T-helper 17 cell (primary cell): ENCODE results near the gene BMP8B. TPM values are rescaled to one million over a fixed set of nuclear protein-coding genes. Genes with fewer than 3 reads are reported as not detected.
A peak's percentile ranks its signal among the peaks of the same experiment; 100 is the strongest.

Experiments used
- ATAC-seq: fragments of 150-1000 bp; cut with Tn5 transposase; 2 replicates; pipeline ENCODE4 v1.10.0; 2021; ENCODE audit warnings: mild to moderate bottlenecking, moderate library complexity
- DNase-seq, 3 donors: peaks; one replicate each; pipeline versions ENCODE4 v3.0.0 to v3.0.0-alpha.2; 2020 to 2021
- H3K9me3 ChIP-seq: one replicate; pipeline ENCODE4 v1.7.0; 2013; ENCODE audit warnings: low read length, mild to moderate bottlenecking; ENCODE audit not compliant: control insufficient read depth, poor library complexity, severe bottlenecking
- H3K27ac Mint-ChIP-seq: one replicate; pipeline ENCODE4 v1.8.0; 2022; ENCODE audit warnings: mild to moderate bottlenecking, moderate library complexity, mixed read lengths
- H3K27me3 Mint-ChIP-seq: one replicate; pipeline ENCODE4 v1.8.0; 2022; ENCODE audit warnings: mixed read lengths
- H3K36me3 Mint-ChIP-seq: one replicate; pipeline ENCODE4 v1.8.0; 2022; ENCODE audit warnings: low read depth, mixed read lengths
- H3K4me1 Mint-ChIP-seq: one replicate; pipeline ENCODE4 v1.8.0; 2022; ENCODE audit warnings: mild to moderate bottlenecking, mixed read lengths
- H3K4me3 Mint-ChIP-seq: one replicate; pipeline ENCODE4 v1.8.0; 2022; ENCODE audit warnings: mild to moderate bottlenecking, moderate library complexity, mixed read lengths
- total RNA-seq, 4 donors: library from RNA in 2 of 4; stranded (reverse) in 2 of 4; gene quantifications; one replicate each; pipeline ENCODE4 v1.2.3 and lab custom pipeline; 2022 to 2026

BMP8B gene
- total RNA-seq, 2 donors from 2014 or later: 1.3 TPM; not detected in 1

GRCh38 chr1:39729030-39729429 lies 59.6 kb downstream of the BMP8B start:
- Mint-ChIP-seq H3K4me1 (peaks cover 6% of the 10 kb centered on the region), H3K4me3 (no peak overlapping the region), H3K27me3 (peaks cover 75% of the 10 kb centered on the region), H3K27ac (peak overlapping the region; percentile 56), H3K36me3 (peaks cover 5% of the 10 kb centered on the region)
- ATAC-seq (no peak), DNase-seq (no peak)
- H3K9me3 ChIP-seq: peaks cover 4% of the 10 kb centered on the region

GRCh38 chr1:39727932-39728317 lies 60.7 kb downstream of the BMP8B start:
- DNase-seq (no peak), ATAC-seq (no peak)
- H3K4me3 Mint-ChIP-seq: no peak overlapping the region
- H3K27ac Mint-ChIP-seq: no peak overlapping the region
- H3K27me3 Mint-ChIP-seq: peaks cover 65% of the 10 kb centered on the region
- H3K9me3 ChIP-seq: peaks cover 4% of the 10 kb centered on the region
- H3K4me1 Mint-ChIP-seq: peaks cover 6% of the 10 kb centered on the region
- peaks cover 5% of the 10 kb centered on the region for H3K36me3 Mint-ChIP-seq

GRCh38 chr1:39727221-39727931 lies 61.3 kb downstream of the BMP8B start:
- DNase-seq (no peak), ATAC-seq (no peak)
- H3K36me3 Mint-ChIP-seq: peaks cover 5% of the 10 kb centered on the region
- no peak overlapping the region for H3K4me3 Mint-ChIP-seq
- H3K27me3 Mint-ChIP-seq: peaks cover 60% of the 10 kb centered on the region
- H3K9me3 ChIP-seq: peaks cover 4% of the 10 kb centered on the region
- H3K27ac Mint-ChIP-seq: no peak overlapping the region
- peaks cover 6% of the 10 kb centered on the region for H3K4me1 Mint-ChIP-seq

GRCh38 chr1:39726600-39726999 lies 62.1 kb downstream of the BMP8B start:
- H3K27ac Mint-ChIP-seq: no peak overlapping the region
- peaks cover 6% of the 10 kb centered on the region for H3K4me1 Mint-ChIP-seq
- H3K4me3 Mint-ChIP-seq: no peak overlapping the region
- H3K36me3 Mint-ChIP-seq: peaks cover 5% of the 10 kb centered on the region
- H3K27me3 Mint-ChIP-seq: peaks cover 67% of the 10 kb centered on the region
- peaks cover 4% of the 10 kb centered on the region for H3K9me3 ChIP-seq
- DNase-seq (no peak), ATAC-seq (no peak)

- ATAC-seq: no peak
- Mint-ChIP-seq H3K36me3 (peaks cover 6% of the 10 kb centered on the region), H3K27ac (no peak overlapping the region), H3K4me1 (peaks cover 5% of the 10 kb centered on the region), H3K4me3 (no peak overlapping the region), H3K27me3 (peaks cover 52% of the 10 kb centered on the region)
- no peaks in the 10 kb centered on the region for H3K9me3 ChIP-seq
- no peak for DNase-seq
Observed at GRCh38 chr1:39722495-39722894, 66.2 kb downstream of the BMP8B start.

GRCh38 chr1:39721664-39722063 lies 67.0 kb downstream of the BMP8B start:
- H3K4me3 Mint-ChIP-seq: no peak overlapping the region
- ATAC-seq (no peak), DNase-seq (no peak)
- peaks cover 50% of the 10 kb centered on the region for H3K27me3 Mint-ChIP-seq
- peaks cover 6% of the 10 kb centered on the region for H3K36me3 Mint-ChIP-seq
- H3K27ac Mint-ChIP-seq: no peak overlapping the region
- no peaks in the 10 kb centered on the region for H3K9me3 ChIP-seq
- H3K4me1 Mint-ChIP-seq: peaks cover 3% of the 10 kb centered on the region

GRCh38 chr1:39720094-39720999 lies 68.3 kb downstream of the BMP8B start:
- Mint-ChIP-seq H3K4me3 (no peak overlapping the region), H3K4me1 (peaks cover 3% of the 10 kb centered on the region), H3K27ac (no peak overlapping the region), H3K36me3 (peaks cover 6% of the 10 kb centered on the region), H3K27me3 (peaks cover 49% of the 10 kb centered on the region)
- ATAC-seq: peak; percentile 82
- no peak for DNase-seq
- H3K9me3 ChIP-seq: no peaks in the 10 kb centered on the region

GRCh38 chr1:39717809-39718208 lies 70.9 kb downstream of the BMP8B start:
- no peak overlapping the region for H3K4me3 Mint-ChIP-seq
- H3K9me3 ChIP-seq: no peaks in the 10 kb centered on the region
- no peak for ATAC-seq
- H3K27me3 Mint-ChIP-seq: peaks cover 57% of the 10 kb centered on the region
- peaks cover 6% of the 10 kb centered on the region for H3K36me3 Mint-ChIP-seq
- no peak overlapping the region for H3K27ac Mint-ChIP-seq
- peaks cover 3% of the 10 kb centered on the region for H3K4me1 Mint-ChIP-seq
- DNase-seq: no peak

- Mint-ChIP-seq H3K4me3 (no peak overlapping the region), H3K4me1 (no peaks in the 10 kb centered on the region), H3K36me3 (peaks cover 9% of the 10 kb centered on the region), H3K27ac (no peak overlapping the region), H3K27me3 (peaks cover 56% of the 10 kb centered on the region)
- DNase-seq (no peak), ATAC-seq (no peak)
- H3K9me3 ChIP-seq: no peaks in the 10 kb centered on the region
Observed at GRCh38 chr1:39713557-39713956, 75.1 kb downstream of the BMP8B start.

GRCh38 chr1:39711966-39712340 lies 76.7 kb downstream of the BMP8B start:
- Mint-ChIP-seq H3K4me3 (no peak overlapping the region), H3K27ac (no peak overlapping the region), H3K36me3 (peaks cover 4% of the 10 kb centered on the region), H3K4me1 (no peaks in the 10 kb centered on the region), H3K27me3 (peaks cover 48% of the 10 kb centered on the region)
- no peaks in the 10 kb centered on the region for H3K9me3 ChIP-seq
- DNase-seq (no peak), ATAC-seq (no peak)

- Mint-ChIP-seq H3K4me1 (no peaks in the 10 kb centered on the region), H3K27me3 (peaks cover 44% of the 10 kb centered on the region), H3K4me3 (no peak overlapping the region), H3K36me3 (peaks cover 5% of the 10 kb centered on the region), H3K27ac (no peak overlapping the region)
- DNase-seq: no peak
- no peak for ATAC-seq
- no peaks in the 10 kb centered on the region for H3K9me3 ChIP-seq
Observed at GRCh38 chr1:39711104-39711965, 77.3 kb downstream of the BMP8B start.

GRCh38 chr1:39707506-39707905 lies 81.2 kb downstream of the BMP8B start:
- H3K4me1 Mint-ChIP-seq: no peaks in the 10 kb centered on the region

More at GRCh38 chr1:39707506-39707905, 81.2 kb downstream of the BMP8B start:
- ATAC-seq: no peak
- H3K27ac Mint-ChIP-seq: no peak overlapping the region
- no peak for DNase-seq
- peaks cover 22% of the 10 kb centered on the region for H3K27me3 Mint-ChIP-seq
- no peaks in the 10 kb centered on the region for H3K9me3 ChIP-seq
- H3K4me3 Mint-ChIP-seq: no peak overlapping the region
- peaks cover 5% of the 10 kb centered on the region for H3K36me3 Mint-ChIP-seq
